ENCODE measurements around the gene KRT73.

- no peak for TF ChIP-seq POLR2A (IDR thresholded peaks at IDR 0.05)
- TF ChIP-seq, protein P1, sequence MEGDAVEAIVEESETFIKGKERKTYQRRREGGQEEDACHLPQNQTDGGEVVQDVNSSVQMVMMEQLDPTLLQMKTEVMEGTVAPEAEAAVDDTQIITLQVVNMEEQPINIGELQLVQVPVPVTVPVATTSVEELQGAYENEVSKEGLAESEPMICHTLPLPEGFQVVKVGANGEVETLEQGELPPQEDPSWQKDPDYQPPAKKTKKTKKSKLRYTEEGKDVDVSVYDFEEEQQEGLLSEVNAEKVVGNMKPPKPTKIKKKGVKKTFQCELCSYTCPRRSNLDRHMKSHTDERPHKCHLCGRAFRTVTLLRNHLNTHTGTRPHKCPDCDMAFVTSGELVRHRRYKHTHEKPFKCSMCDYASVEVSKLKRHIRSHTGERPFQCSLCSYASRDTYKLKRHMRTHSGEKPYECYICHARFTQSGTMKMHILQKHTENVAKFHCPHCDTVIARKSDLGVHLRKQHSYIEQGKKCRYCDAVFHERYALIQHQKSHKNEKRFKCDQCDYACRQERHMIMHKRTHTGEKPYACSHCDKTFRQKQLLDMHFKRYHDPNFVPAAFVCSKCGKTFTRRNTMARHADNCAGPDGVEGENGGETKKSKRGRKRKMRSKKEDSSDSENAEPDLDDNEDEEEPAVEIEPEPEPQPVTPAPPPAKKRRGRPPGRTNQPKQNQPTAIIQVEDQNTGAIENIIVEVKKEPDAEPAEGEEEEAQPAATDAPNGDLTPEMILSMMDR (IDR thresholded peaks at IDR 0.05) = no peak
These were observed 12.8 kb downstream of the KRT73 start for GRCh38 chr12:52605542-52605941.
